ENCODE measurements around the gene XAB2.
"Not testable (repeated sequence)": the region's sequence is repeated elsewhere in the genome, so short reads cannot be mapped to it uniquely, and the experiment has no call there.

Gene XAB2

DNA sequence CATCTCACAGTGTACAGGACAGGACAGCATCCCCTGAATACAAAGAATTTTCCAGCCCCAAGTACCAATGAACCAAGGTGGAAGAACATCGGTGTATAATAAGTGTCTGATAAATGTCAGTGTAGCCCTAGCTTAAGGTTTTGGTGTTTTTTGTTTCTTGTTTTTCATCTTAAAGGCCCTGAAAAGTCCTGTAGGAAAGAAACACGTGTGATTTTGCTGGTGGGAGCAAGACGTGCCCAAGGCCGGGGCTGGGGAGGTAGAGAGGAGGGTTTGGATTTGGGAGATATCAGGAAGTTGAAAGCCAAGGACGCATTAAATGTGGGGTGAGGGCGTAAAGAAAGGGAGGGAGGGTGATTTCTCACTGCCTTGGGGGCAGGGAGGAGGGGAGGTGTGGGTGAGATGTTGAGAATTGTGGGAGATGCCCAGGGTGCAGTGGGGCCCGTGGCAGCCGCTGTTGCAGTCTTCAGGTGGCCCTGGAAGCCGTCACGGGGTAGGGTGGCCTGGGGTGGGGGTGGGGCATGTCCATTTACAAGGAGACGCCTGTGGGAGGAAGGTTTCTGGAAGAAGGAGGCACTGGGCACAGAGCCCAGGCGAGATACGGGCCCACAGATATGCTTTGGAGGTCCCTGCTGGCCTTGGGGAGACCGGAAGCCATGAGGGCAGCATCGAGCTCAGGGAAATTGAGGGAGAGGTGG, 27.0 kb downstream of the XAB2 start:
- no peak for TF ChIP-seq ZNF274 (IDR thresholded peaks at IDR 0.05; ENCODE audit: low read depth, low read length)
- no peak overlapping the region for H3K4me3 ChIP-seq (ENCODE audit: low read length)

DNA sequence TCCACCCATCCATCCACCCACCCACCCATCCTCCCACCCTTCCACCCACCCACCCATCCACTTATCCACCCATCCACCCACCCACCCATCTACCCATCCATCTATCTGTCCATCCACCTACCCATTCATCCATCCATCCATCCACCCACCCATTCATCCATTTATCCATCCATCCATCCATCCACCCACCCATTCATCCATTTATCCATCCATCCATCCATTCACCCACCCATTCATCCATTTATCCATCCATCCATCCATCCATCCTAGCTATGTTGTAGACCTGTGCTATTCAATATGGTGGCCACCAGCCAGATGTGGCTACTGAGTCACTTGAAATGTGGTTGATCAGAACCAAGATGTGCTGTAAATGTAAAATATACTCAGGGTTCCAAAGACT, 28.6 kb downstream of the XAB2 start:
- TF ChIP-seq ZNF274 (IDR thresholded peaks at IDR 0.05; ENCODE audit: low read depth, low read length), result no peak

DNA sequence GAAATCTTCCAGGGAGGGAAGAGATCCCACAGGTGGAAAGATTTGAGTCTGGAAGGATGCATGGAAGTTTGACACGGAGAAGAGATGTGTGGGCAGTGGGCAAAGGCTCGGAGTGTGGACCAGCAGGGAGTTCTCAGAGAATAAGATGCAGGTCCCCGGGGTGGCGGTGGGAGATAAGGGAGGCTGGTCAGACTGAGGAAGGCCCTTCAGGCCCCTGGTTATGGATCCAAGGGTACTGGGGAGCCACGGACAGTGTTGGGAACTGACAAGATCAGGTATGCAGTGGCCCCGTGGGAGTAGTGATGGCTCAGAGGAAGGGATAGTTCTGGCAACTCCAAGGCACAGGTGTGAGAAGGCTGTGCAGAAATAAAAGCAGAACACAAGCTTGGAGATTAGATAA, 31.2 kb downstream of the XAB2 start:
- no peak for TF ChIP-seq ZNF274 (IDR thresholded peaks at IDR 0.05; ENCODE audit: low read depth, low read length)

More for the DNA sequence above, 28.6 kb downstream of the XAB2 start:
- no peak overlapping the region for H3K4me3 ChIP-seq (ENCODE audit: low read length)

DNA sequence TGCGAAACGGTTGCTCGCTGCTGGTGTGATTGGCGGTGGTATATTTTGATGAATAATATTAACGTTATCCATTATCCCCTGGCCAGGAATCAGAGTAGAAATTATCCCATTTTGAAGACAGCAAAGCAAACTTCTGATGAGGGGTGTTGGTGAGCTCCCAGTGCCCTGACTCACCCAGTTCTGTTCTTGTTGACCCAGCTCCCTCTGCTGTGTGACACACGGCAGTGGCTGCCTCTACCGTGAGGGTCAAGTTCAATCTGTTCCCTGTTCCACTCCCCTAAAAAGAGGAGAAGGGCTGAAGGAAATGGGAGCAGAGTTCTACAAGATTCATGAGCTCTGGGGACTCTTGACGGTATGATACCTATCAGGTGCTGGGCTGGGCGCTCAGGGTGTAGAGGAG, 31.7 kb downstream of the XAB2 start:
- H3K4me3 ChIP-seq (ENCODE audit: low read length), result no peak overlapping the region
- no peak for TF ChIP-seq ZNF274 (IDR thresholded peaks at IDR 0.05; ENCODE audit: low read depth, low read length)

More for the DNA sequence above, 31.2 kb downstream of the XAB2 start:
- H3K4me3 ChIP-seq (ENCODE audit: low read length), result no peak overlapping the region

DNA sequence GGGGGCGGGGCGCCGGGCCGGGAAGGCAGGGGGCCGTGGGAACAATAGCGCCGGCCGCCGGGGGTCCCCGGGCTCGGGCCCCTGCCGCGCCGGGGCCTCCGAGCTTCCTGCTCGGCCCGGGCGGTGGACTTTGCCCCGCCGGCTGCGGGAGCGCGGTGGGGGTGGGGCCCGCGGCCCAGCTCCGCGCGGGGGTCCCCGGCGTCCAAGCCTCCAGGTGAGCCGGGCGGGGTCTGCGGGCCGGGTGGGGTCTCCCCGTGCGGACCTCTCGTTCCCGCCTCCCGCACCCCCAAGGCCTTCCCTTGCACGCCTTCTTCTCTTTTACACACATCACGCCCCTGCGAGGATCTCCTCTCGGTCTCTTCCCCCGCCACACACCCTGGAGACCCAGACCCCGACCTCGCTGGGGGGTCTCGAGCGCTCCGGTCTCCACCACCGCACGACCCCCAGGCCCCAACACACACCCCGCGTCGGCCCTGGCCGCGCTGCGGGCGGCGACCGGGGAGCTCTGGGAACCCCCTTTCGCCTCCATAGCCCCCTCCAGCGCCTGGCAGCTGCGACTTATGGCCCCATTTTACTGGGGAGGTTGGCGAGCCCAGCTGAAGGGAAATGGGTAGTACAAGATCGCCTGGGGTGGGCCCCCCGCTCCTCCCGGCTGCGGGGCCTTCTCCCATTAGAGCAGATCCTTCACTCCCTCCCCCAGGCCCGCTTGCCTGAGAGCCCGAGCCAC, 33.0 kb downstream of the XAB2 start:
- peak overlapping the region; percentile 66 for H3K4me3 ChIP-seq (ENCODE audit: low read length)
- TF ChIP-seq ZNF274 (IDR thresholded peaks at IDR 0.05; ENCODE audit: low read depth, low read length), result no peak

DNA sequence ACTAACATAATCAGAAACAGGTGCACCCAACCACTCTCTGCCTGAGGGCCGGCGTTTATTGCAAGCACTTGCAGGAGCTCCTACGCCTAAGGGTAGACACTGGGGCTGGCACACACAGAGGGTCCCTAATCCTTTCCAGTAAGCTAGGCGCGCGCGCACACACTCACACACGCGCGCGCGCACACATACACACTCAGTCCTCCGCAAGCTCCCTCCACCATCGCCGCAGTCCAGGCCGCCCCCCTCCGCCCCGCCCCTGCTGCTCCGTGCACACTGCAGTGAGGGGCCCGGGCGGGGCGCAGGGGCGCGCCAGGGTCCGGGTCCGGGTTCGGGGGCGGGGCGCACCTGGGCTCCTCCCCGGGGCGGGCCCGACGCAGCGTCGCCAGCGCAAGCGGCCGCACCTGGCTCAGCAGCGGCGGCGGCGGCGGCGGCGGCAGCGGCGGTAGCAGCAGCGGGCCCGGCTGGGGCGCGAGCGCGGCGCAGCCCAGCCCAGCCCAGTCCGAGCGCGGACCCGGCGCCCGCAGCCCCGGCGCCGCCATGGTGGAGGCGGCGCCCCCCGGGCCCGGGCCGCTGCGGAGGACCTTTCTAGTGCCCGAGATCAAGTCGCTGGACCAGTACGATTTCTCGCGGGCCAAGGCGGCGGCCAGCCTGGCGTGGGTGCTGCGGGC, 33.7 kb downstream of the XAB2 start, which contains the start of gene CAMSAP3:
Gene CAMSAP3, plus strand, starts transcription at position 398 of the 668 bp plus-strand sequence. Its CDS starts 140 bp downstream, at position 538.
- H3K4me3 ChIP-seq (ENCODE audit: low read length), result peak within 1 kb of the TSS; percentile 70
- no peak for TF ChIP-seq ZNF274 (IDR thresholded peaks at IDR 0.05; ENCODE audit: low read depth, low read length)

DNA sequence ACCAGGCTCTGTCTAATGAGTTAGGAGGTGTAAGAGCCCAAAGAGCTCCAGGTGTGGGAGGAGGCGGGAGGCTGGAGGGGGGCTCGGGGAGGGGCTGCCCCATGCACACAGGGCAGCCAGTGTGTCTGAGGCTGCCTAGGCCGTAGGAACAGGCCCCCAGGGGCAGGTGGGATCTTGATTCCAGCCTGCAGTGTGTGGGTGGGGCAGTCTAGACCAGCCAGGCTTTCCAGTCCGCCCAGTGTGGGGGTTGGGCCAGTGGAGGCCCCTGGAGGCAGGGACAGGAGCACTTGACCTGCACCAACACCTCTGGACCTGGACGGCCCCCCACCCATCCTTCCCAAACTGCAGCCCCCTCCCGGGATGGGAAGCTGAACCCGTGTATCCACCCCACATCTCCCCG, 39.1 kb downstream of the XAB2 start:
- no peak for TF ChIP-seq ZNF274 (IDR thresholded peaks at IDR 0.05; ENCODE audit: low read depth, low read length)

DNA sequence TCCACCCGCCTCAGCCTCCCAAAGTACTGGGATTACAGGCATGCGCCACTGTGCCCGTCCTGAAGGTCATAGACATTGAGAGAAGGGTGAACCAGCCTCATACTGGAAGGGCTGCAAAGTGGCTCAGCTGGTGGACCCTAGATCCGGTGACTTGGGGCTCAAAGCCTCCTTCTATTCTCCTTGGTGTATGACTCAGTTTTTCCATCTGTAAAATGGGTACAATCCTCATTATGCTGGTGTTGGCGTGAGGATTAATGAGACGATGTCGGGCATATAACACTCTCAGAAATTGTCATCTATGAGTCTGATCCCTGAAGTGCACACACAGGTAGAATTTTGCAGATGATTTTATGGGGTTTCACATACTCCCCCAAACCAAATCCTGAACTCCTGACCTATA, 39.5 kb downstream of the XAB2 start:
- no peak overlapping the region for H3K4me3 ChIP-seq (ENCODE audit: low read length)
- no peak for TF ChIP-seq ZNF274 (IDR thresholded peaks at IDR 0.05; ENCODE audit: low read depth, low read length)

More for the DNA sequence above, 39.1 kb downstream of the XAB2 start:
- no peak overlapping the region for H3K4me3 ChIP-seq (ENCODE audit: low read length)

DNA sequence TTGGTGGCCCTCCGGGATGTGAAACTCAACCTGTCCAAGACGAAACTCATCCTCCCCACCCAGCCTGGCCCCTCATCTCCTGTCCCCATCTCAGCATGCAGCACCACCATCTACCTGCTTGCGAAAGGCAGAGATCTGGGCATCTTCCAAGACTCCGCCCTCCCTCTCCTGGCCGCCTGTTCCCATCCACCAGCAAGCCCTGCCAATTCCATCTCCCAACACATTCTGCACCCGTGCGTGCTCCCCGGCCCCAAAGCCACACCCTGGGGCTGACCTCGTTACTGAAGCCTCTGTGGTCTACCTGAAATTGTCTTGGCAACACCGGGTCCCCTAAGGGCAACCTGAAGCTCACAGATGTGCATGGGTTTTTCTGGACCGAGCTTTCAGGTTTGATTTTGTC, 46.9 kb downstream of the XAB2 start:
- no peak for TF ChIP-seq ZNF274 (IDR thresholded peaks at IDR 0.05; ENCODE audit: low read depth, low read length)
- no peak overlapping the region for H3K4me3 ChIP-seq (ENCODE audit: low read length)

DNA sequence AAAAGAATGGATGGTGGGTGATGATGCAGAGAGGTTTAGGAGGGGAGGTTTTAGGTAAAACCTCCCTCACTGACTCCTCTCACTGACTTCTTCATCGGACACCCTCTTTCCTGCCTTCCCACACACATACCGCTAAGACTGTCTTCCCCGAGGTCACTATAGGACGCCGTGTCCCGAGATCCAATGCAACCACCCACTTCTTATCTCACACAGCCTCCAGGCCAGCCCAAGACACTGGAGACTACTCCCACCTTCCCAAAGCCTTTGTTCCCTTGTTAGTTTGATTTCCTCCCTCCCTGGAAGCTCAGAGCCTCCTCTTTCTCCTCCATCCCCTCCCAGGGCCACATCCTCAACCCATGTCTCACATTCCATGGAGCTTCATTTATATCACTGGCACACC, 50.2 kb downstream of the XAB2 start:
- no peak overlapping the region for H3K4me3 ChIP-seq (ENCODE audit: low read length)
- TF ChIP-seq ZNF274 (IDR thresholded peaks at IDR 0.05; ENCODE audit: low read depth, low read length), result no peak

DNA sequence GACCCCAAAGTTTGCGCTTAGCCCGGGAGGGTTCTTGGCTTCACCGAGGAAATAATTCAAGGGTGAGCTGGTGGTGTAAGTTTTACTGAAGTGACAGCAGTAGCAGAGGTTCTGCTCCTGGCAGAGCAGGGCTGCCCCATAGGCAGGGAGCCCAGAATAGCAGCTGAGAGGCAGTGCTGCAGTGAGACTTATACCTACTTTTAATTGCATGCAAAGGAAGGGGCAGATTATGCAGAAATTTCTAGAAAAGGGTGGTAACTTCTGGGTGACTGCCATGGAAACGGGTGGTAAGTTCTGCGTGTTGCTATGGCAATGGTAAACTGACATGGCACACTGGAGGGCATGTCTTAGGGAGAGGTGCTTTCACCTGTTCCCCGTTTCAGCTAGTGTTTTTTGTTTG, 51.2 kb downstream of the XAB2 start:
- H3K4me3 ChIP-seq (ENCODE audit: low read length), result no peak overlapping the region

DNA sequence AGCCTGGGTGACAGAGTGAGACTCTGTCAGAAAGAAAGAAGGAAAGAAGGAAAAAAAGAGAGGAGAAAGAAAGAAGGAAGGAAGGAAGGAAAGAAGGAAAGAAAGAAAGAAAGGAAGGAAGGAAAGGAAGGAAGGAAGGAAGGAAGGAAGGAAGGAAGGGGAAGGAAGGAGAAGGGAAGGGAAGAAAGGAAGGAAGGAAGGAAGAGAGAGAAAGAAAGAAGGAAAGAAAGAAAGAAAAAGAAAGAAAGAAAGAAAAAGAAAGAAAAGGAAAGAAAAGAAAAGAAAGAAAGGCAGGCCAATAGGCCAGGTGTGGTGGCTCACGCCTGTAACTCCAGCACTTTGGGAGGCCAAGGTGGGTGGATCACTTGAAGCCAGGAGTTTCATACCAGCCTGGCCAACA, 51.9 kb downstream of the XAB2 start:
- H3K4me3 ChIP-seq (ENCODE audit: low read length), result not testable (repeated sequence)

More for the DNA sequence above, 51.2 kb downstream of the XAB2 start:
- TF ChIP-seq ZNF274 (IDR thresholded peaks at IDR 0.05; ENCODE audit: low read depth, low read length), result no peak

DNA sequence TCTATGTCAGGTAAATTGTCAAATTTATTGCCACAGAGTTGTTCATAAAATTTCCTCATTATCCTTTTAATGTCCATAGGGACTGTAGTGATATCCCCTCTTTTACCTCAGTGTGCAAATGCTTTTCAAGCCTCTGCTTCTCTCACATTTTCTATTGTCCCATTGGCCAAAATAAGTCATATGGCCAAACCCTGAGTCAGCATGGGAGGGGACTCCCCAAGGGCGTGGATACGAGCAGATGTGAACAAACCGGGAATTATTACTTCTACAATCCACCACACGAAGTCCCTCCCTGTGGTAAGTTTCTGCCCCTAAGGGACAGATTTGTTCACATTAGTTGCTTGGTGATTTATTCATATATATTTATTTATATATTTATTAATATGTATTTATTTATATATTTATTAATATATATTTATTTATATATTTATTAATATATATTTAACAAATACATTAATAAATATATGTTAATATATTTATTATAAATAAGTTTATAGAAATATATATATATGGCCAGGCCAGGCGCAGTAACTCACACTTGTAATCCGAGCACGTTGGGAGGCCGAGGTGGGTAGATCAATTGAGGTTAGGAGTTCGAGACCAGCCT, 53.8 kb downstream of the XAB2 start:
- H3K4me3 ChIP-seq (ENCODE audit: low read length), result no peak overlapping the region
- TF ChIP-seq ZNF274 (IDR thresholded peaks at IDR 0.05; ENCODE audit: low read depth, low read length), result no peak

DNA sequence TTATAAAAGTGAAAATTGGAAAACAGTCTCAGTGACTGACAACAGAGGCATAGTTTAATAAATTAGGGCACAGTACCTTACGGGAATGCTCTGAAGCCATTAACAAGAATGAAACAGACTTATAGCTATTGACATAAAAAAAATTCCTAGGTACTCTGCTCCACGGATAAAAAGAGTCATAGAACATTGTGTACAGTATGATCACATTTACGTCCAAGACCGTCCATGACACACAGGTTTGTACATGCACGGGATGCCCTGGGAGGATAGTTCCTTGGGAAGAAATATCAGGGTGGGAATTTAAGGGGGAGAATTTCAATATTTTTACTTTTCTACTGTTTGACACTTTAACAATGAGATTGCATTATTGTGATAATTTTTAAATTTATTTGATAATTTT, 58.6 kb downstream of the XAB2 start:
- TF ChIP-seq ZNF274 (IDR thresholded peaks at IDR 0.05; ENCODE audit: low read depth, low read length), result no peak
- H3K4me3 ChIP-seq (ENCODE audit: low read length), result no peak overlapping the region
